ENCODE data around the gene STYXL1.
"Not testable (repeated sequence)": the region's sequence is repeated elsewhere in the genome, so short reads cannot be mapped to it uniquely, and the experiment has no call there.

The STYXL1 gene

GRCh38 chr7:76065016-76065612, 17.3 kb upstream of the STYXL1 start:
- DNase-seq = no peak

GRCh38 chr7:76064208-76064970, 16.6 kb upstream of the STYXL1 start:
- DNase-seq = no peak

- DNase-seq = no peak
These were observed 15.7 kb upstream of the STYXL1 start for GRCh38 chr7:76063525-76063924.

- no peak for DNase-seq
These were observed 15.3 kb upstream of the STYXL1 start for GRCh38 chr7:76063114-76063513.

- no peak for DNase-seq
These were observed 14.5 kb upstream of the STYXL1 start for GRCh38 chr7:76062254-76062653.

- no peak for DNase-seq
These were observed 13.0 kb upstream of the STYXL1 start for GRCh38 chr7:76060842-76061241.

- DNase-seq = not testable (repeated sequence)
These were observed 10.9 kb upstream of the STYXL1 start for GRCh38 chr7:76058745-76059144.

- no peak for DNase-seq
These were observed 10.0 kb upstream of the STYXL1 start for GRCh38 chr7:76057813-76058145.

- DNase-seq = no peak
These were observed 9.5 kb upstream of the STYXL1 start for GRCh38 chr7:76057103-76057812.

- DNase-seq = no peak
These were observed 8.4 kb upstream of the STYXL1 start for GRCh38 chr7:76056241-76056640.

- DNase-seq = no peak
These were observed 6.6 kb upstream of the STYXL1 start for GRCh38 chr7:76054123-76055120.

GRCh38 chr7:76053461-76053860, 5.7 kb upstream of the STYXL1 start:
- no peak for DNase-seq

- DNase-seq = not testable (repeated sequence)
These were observed 4.9 kb upstream of the STYXL1 start for GRCh38 chr7:76052681-76053080.

- DNase-seq = no peak
These were observed 4.0 kb upstream of the STYXL1 start for GRCh38 chr7:76051840-76052239.

GRCh38 chr7:76050545-76050944, 2.7 kb upstream of the STYXL1 start:
- DNase-seq = no peak

- no peak for DNase-seq
These were observed 1.5 kb upstream of the STYXL1 start for GRCh38 chr7:76049295-76049694.

- DNase-seq = no peak
These were observed 828 bp upstream of the STYXL1 start for GRCh38 chr7:76048668-76048988.

- no peak for DNase-seq
These were observed 442 bp downstream of the STYXL1 start for GRCh38 chr7:76047305-76047810.

GRCh38 chr7:76044375-76044865, 3.4 kb downstream of the STYXL1 start:
- DNase-seq = no peak

- DNase-seq = no peak
These were observed 7.7 kb downstream of the STYXL1 start for GRCh38 chr7:76040126-76040525.

- DNase-seq = no peak
These were observed 10.5 kb downstream of the STYXL1 start for GRCh38 chr7:76037310-76037709.

- DNase-seq = no peak
These were observed 15.8 kb downstream of the STYXL1 start for GRCh38 chr7:76031964-76032363.

- not testable (repeated sequence) for DNase-seq
These were observed 18.1 kb downstream of the STYXL1 start for GRCh38 chr7:76029682-76030081.

Data from NCI-H1930 (cell line).